HG03520 (cell line): ENCODE results near the gene DGKE.
A peak's percentile ranks its signal among the peaks of the same experiment; 100 is the strongest.

ENCODE experiments used
- ATAC-seq: cut with Tn5 transposase; IDR thresholded peaks from one replicate; pipeline ENCODE4 v1.9.1; 2021; ENCODE audit warnings: mild to moderate bottlenecking, moderate library complexity; ENCODE audit not compliant: unreplicated experiment

DGKE gene

DNA sequence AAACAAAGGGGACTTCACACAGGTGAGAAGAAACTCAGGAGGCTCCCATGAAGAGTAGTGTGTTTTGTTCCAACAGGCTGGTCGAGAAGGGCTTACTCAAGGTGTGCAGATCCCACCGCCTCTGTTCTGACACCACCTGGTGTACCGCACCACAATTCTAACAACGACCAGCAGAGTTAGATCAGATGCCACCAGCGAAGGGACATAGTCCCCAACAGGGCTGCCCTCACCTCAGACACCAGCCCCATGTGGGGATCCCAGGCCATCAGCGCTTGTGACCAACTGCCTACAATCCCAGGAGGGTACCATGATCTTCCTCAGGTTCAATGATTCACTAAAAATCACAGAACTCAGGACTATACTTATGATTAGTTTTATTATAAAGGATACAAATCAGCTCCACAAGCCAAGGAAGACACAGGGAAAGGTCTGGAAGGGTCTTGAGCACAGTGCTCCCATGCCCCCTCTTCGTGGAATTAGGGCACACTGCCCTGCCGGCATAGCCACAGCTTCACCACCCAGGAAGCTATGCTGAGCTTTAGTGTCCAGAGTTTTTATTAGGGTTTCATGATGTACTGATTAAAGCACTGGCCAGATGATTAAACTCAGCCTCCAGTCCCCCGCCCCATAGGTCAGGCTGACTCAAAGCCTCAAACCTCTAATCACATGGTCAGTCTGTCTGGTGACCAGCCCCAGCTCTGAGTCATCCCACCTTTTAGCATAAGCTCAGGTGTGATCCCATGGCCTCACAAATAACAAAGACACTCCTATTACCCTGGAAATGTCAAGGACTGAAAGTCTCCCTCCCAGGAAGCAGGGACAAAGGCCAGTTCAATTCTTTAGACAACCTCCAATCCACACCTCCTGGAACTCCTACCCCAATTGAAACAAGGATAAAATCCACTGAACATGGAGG, 53.9 kb downstream of the DGKE start:
- no peak for ATAC-seq

DNA sequence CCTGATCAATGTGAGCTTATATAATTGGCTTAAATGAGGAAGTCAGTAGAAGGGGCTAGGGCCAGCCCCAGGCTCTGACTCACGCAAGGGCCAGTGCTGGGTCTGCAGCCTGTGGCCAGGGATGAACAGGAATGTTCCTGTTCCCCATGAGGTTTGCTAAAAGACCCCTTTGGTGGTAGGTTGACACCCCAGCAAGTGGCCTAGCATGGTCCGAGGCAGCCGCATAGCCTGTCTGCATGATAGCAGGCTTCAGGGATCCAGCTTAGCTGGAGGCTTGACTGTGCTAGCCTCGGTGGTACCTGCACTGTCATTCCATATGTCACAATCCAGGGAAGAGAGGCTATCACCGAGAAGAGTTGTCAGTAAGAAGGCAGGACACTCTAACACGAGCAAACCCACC, 56.4 kb downstream of the DGKE start:
- no peak for ATAC-seq

DNA sequence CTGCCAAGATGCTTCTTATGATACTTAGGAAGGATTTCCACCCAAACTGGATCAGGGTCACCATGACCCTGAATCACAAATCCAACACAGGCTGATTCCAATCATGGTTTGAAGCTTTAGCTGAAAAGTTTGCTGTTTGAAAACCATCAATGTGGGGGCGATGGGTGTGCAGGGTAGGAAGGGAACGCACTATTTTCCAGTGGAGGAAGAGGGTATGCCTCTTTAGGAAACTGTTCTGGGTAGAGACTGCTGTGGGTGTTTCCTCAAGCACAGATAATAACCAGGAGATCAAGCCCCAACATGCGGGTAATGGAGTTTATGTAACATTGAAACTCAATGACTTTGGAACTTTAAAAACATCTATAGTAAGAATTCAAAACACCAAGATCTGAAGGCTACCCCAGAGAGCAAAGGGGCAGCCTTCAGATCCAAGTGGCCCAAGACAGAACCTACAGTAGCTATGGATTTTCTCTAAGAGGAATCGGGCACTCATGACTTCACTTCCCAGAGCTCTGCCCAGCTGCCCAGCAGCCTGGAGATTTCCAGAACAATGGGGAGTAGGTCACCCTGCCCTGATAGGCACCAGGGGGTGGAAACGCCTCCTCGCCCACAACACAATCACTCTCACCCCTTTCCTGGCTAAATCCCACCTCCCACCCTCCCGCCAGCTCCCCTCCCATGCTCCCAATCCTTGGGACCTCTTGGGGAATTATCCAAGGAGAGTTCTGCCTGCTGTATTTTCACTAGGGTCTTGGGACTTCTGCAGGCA, 57.1 kb downstream of the DGKE start:
- ATAC-seq = no peak

DNA sequence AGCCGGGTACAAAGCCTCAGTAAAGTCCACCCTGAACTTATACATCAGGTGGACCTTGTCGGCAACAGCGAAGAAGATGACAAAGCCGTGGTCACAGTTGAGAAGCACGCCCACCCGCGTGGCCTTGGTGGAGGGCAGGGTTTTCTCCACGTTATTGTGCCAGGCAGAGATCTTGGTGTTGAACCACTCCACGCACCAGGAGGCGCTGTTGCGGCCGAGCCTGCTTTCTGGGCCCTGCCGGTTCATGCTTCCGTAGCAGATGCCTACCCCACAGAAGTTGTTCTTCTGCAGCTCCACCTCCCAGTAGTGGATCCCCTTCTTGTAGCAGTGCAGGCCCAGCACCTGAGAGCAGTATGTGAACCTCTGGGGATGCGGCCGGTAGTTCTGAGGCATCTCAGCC, 57.8 kb downstream of the DGKE start:
- no peak for ATAC-seq

DNA sequence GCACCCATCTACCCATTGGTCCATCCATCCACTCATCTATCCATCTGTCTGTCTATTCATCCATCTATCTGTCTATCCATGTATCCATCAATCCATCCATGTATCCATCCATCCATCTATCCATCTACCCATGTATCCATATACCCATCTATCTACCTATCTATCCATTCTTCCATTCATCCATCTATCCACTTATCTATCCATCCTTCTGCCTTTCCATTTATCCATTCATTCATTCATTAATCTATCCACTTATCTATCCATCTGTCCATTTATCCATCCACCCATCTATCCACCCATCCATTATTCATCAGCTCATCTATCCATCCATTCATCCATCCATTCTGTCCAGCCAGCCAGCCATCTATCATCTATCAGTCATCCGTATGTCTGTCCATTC, 58.4 kb downstream of the DGKE start:
- ATAC-seq = no peak

DNA sequence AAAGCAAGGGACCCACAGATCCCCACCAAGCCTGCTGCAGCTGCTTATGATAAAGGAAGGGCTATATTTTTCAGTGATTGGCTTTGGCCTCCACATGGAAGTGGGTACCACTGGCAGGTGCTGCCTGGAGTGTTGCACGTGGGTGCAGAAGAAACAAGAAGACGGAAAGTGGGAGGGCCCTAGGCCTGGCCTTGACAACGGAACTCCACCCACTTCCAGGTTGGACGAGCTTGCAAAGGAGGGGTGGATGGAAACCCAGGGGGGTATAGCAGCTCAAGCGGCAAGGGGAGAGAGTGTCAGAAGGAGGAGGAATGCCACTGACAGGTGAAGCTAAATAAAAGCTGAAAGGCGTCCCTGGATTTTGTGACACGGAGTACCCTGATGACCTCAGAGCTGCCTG, 59.6 kb downstream of the DGKE start:
- ATAC-seq = no peak

DNA sequence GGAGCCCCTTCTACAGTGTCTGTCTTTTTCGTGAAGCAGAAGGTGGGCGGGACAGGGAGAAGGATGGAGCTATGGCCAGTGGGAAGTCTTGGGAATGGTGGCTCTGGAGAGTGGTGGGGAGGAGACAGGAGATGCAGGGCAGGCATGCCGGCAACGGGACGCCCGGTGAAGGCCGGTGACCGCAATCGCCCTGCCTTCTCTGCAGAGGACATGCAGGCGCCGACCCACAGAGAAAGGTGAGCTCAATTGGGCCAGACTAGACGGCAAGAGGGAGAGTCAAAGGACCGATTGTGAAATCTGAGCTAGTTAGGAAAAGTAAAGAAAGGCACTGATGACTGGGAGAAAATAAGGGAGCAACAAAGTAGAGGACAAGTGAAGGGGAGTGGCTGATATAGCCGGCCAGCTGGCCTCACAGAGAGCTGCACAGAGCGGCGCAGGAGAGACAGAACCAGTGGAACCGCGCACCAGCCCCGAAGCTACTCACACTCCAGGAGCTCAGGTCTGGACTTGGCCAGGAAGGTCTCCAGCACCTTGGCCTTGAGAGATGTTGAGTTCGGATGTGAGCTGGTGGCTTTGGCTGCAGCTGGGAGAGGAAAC, 61.0 kb downstream of the DGKE start:
- ATAC-seq = no peak

DNA sequence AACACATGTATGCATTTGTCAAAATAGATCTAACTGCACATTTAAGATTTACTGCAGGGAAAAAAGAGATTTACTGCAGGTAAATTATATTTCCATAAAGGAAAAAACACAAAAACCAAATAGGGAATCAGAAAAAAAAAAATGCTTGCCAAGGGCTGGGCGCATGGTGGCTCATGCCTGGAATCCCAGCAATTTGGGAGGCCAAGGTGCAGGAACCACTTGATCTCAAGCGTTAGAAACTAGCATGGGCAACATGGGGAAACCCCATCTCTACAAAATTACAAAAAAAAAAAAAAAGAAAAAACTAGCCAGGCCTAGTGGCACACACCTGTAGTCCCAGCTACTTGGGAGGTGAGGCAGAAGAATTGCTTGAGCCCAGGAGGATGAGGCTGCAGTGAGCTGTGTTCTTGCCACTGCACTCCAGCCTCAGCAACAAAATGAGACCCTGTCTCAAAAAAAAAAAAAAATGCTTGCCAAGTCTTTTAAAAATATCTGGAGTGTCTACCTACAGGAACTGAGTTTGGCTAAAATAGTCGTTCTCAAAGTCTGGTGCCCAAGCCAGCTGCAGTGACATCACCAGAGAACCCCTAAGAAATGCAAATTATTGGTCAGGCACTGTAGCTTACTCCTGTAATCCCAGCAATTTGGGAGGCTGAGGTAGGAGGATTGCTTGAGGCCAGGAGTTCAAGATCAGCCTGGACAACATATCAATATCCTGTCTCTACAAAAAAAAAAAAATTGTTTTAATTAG, 62.4 kb downstream of the DGKE start:
- no peak for ATAC-seq

DNA sequence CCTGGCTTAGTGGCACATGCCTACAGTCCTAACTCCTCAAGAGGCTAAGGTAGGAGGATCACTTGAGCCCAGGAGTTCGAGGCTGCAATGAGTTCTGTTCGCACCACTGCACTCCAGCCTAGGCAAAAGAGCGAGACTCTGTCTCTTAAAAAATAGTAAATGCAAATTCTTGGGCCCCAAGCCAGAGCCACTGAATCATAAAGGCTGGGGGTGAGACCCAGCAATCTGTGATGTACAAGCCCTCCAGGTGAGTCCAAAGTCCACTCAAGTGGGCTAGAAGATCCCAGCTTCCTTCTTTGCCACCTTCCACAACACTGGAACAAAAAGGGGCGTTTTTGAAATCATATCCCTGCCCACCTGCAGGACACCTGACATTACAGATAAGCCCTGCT, 63.0 kb downstream of the DGKE start:
- ATAC-seq = no peak

DNA sequence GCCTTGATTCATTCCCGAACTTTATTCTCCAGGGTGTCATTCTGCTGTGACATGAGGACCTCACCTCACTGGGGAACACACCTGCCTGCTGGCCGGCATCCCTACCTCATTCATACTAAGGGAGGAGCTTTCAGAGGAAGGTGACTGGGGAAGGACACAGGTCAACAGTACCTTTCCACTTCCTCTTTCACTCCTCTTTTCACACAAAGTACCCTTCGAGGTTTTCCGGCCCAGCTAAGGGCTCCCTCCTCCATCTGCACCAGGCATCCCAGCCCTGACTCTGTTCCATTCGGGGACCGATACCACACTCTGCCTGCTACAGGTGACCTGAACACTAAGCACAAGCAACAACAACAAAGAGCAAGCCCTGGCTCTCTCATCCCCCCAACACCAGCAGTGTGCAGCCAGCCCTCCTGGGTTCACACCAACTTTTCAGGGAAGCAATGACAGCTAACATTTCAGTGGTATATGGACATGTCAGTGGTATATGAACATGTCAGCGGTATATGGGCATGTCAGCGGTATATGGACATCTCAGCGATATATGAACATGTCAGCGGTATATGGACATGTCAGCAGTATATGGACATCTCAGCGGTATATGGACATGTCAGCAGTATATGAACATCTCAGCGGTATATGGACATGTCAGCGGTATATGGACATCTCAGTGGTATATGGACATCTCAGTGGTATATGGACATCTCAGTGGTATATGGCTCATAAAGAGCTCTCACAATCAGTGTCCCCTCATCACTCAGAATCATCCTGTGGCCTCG, 63.9 kb downstream of the DGKE start:
- ATAC-seq = no peak

DNA sequence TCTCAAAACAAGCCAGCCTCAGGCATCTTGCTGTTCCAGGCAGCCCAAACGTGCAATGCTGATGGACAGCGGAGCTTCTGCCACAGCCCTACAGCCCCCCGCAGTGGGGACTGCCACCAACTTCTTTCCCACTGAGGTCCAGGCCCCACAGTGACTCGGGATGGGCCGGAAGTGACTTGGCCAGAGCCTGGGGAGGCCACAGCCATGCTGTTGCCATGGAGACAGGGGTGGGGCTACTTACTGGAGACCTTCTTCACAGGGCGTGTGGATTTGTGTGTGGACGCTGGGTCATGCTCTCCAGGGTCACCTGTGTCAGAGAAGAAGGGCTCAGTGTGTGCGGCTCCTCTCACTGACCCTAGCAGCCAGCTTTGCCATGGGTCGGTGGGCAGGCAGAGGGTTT, 64.9 kb downstream of the DGKE start:
- ATAC-seq = no peak

DNA sequence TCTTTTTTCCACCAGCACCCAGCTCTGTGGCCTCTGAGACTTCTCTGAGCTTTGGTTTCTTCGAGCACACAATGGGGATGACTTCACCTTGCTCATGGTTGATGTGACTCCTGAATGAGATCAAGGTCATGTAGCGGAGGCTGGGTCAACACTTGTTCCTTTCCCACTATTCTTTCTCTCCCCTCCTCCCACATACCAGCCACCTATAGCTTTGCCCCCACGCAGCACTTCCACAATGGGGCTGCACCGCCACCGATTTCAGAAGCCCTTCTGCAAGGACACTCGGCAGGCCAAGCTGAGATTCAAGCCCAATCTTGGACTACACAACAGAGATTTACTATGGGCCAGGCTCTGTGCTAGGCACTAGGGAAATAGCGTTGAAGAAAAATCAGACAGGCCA, 65.5 kb downstream of the DGKE start:
- ATAC-seq = no peak

DNA sequence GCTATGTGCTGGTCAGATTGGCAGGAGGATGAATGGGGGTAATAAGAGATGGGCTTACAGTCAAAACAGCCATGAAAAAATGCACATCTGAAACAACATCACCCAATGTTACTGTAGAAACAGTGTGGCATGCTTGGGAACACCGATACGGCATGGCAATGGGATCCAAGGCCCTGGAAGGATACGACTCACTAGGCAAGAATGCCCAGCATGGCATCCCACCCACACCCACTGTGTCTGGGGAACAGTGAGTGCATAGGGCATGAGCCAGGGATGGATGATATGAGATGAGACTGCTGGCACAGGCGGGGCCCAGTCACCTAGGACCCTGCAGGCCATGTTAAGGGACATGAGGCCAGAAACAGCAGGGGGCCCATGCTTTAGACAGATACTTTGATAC, 68.4 kb downstream of the DGKE start:
- no peak for ATAC-seq

DNA sequence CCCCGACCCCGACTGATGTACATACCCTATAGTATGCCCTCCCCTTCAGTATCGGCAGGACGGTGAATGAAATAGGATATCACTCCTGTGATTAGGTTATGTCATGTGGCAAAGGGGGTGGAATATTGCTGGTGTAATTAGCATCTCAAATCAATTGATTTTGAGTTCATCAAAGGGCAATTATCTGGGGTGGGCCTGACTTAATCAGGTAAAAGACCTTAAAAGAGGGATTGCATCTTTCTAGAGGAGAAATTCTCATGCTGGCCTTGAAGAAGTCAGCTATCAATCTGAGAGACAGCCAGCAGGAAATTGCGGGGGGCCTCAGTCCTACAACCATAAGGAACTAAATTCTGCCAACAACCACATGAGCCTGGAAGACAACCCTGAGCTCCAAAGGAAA, 69.6 kb downstream of the DGKE start:
- ATAC-seq = no peak

DNA sequence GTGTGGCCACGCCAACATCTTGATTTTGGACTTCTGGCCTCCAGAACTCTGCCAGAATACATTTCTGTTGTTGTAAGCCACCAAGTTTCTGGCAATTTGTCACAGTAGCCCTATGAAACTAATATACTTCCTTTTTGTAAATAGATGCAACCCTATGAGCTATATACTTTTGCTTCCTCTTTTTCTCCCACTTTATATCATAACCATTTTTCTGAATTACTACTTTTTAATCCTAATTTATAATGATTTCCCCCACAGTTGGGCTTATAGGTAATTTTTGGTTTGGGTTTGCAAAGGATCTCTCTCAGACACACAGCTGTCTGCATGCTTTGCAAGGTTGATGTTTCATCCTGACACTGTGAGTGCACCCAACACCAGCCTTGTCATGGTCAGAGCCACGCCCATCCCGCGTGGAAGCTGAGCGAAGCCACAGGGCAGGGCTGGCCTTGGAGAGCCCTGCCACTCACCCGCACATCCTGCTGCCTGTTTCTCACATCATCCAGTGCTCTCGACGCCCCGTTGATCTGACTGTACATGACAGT, 74.1 kb downstream of the DGKE start:
- peak; percentile 85 for ATAC-seq

DNA sequence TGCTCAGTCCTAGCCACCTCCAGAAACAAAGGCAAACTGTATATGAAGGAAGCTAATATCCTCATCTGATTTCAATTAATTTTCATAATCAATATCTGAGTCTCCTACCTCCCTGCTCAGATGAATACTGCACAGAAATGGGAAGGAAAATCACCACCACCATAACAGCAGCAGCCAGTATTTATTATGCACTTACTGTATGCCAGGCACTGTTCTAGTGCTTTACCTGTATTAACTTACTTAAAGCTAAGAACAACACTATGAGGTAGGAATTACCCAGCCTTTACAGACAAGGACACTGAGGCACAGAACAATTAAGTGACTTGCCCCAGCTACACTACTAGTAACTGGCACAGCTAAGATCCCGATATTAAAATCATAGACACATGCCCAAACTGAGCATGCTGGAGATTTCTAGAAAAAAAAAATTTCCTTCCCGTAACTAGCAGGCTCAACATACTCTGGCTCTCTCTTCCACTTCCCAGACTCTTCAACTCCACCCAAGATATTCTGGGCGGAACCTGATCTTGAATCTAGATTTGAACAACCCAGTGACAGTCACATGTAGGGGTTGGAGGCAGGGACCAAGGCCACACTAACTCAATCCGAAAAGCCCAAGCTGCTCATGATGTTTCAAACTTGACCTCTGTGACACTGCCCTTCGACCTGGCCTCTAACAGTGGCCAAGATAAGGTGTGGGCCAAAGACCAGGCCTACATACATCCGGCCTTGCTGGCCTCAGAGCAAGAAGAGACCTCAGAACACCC, 76.0 kb downstream of the DGKE start:
- no peak for ATAC-seq

DNA sequence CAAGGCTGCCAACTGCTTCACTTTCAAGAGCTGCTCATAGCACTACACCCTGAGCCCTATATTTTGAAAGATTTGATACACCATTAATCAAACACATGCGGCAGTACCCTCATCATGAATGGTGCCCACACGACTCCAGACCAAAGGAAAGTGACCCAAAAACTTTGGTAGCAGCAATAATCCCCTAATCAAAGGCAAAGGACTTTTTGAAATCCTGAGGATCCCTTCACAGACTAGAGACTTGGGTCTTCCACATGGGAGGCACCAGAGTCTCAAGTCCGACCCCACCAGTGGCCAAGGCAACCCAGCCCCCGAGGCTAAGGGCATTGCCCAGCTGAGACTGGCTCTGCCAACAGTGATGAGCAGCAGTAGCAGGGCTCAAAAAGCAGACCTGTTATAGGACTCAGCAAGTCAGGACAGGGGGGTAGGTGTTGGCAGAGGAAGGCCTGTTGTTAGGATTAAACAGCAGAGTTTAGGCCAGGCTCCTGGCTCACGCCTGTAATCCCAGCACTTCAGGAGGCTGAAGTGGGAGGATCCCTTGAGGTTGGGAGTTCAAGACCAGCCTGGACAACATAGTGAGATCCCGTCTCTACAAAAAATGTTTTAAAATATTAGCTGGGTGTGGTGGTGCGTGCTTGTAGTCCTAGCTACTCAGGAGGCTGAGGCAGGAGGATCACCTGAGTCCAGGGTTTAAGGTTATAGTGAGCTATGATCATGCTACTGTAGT, 76.7 kb downstream of the DGKE start:
- ATAC-seq = no peak

DNA sequence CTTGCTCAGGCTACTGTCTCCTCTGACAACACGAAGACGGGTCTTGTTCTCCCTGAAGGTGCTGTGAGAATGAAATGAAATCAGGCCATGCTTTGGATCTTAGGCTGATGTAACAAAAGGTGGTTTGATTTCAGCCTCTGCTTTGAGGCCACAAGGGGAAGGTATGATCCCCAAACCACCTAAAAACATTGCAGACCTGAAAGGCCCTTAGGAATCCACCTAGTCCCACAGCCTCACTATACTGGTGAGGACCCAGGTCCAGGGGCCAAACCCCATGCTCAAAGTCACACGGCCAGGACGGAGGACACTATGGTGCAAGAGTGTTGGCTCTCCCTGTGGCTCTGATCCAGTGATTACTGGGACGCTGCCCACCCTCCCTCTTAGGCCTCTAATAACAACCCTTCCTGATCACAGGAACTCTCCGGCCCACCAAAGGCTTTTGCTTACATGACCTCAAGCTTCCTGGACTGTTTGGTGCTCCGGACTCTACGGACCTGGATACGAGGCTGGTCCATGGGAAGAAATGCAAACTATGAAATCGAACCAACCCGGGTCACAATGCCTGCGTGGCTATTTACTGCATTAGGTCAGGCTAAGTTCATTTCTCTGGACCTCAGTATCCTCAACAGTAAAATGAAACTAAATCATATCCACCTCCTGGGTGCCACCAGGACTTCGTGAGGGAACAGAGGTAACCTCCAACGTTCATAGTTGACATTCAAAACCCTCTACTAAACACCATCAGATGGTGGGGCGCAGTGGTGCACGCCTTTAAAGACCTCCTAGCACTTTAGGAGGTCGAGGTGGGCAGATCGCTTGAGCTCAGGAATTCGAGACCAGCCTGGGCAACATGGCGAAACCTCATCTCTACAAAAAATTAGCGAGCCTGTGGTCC, 78.4 kb downstream of the DGKE start:
- ATAC-seq = no peak
